COR-L47 (cell line): Measurements from ENCODE around the gene POLN.
"Not testable (repeated sequence)": the region's sequence is repeated elsewhere in the genome, so short reads cannot be mapped to it uniquely, and the experiment has no call there.

Experiments used
- DNase-seq: peaks from one replicate; lab custom pipeline; 2025; lab: John Stamatoyannopoulos, UW

Gene POLN

DNA sequence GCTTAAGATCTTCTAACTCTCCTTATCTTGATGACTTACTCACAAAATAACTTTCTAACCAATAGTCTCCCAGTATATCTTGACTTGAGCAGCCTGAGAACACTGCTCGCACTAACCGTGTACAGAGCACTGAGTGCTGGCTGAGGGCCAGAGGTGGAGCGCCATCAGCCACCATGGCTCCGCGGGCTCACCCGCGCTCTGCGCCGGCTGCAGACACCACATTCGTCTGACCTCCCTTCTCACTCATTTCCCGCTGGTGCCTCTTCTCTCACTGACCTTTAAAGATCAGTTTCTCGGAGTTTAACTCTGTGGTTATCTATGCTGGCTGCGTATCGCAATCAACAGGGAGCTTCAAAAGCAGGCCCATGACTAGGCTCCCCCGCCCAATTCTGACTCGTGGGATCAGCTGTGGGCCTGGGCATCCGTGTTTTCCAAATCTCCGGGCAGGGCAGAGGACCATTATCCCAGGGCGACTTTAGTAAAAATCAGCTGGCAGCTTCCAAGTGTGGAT is 78.6 kb downstream of the POLN start:
- no peak for DNase-seq

DNA sequence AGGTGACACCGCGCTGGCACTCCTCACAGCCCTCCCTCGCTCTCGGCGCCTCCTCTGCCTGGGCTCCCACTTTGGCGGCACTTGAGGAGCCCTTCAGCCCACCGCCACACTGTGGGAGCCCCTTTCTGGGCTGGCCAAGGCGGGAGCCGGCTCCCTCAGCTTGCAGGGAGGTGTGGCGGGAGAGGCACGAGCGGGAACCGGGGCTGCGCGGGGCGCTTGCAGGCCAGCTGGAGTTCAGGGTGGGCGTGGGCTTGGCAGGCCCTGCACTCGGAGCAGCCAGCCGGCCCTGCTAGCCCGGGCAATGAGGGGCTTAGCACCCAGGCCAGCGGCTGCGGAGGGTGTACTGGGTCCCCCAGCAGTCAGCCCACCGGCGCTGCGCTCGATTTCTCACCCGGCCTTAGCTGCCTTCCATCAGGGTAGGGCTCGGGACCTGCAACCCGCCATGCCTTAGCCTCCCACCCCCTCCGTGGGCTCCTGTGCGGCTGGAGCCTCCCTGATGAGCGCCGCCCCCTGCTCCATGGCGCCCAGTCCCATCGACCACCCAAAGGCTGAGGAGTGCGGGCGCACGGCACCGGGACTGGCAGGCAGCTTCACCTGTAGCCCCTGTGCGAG is 80.7 kb downstream of the POLN start:
- not testable (repeated sequence) for DNase-seq

DNA sequence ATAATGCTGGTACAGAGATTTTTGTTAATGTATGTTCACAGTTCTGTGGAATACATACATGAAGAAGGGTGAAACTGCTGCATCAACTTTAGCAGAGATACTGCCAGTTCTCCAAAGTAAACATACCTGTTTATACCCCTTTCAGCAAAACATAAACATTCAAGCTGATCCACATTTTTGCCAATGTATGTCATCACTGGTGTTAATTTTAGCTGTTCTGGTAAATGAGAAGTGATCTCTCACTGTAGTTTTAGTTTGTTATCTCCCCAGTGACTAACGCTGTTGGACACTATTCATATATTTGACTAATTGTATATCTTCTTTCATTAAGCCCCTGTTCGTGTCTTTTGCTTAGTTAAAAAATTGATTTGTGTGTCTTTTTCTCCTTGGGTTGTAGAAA is 82.0 kb downstream of the POLN start:
- no peak for DNase-seq

DNA sequence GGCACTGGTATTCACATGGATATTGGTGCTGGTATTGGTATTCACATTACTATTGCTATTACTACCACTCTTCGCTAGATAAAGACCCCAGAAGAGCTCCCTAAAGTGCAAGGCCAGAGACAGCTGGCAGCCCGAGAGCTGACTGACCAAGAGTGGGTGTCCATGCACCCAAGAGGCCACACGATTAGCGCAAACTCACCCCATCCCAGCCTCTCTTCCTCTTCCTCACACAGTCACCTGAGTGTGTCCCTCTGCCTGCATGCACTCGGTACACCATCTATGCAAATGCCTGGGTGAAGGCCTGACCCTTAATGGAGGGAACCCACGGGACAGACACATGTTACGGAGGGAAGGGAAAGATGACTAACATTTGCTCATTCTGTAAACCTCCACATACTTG is 86.7 kb downstream of the POLN start:
- no peak for DNase-seq

DNA sequence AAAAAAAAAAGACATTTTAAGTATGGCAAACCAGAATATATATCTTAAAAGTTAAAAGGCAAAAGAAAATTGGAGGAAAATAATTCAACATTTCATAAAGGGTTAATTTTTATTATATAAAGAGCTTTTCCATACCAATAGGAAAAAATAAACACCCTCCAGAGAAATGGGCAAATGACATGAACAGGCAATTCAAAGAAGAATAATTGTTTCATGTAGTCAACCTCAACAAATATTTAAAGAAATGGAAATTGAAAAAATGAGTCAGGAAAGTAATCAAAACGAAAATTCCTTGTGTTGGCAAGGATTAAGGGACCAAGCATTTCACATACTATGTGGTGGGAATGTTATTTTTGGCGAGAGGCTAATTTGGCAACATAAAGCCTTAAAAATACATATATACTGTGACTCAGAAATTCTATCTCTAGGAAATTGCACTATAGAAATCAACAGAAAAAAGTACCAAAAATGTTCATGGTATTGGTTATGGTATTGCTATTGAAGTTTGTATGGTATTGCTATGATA is 87.6 kb downstream of the POLN start:
- no peak for DNase-seq

DNA sequence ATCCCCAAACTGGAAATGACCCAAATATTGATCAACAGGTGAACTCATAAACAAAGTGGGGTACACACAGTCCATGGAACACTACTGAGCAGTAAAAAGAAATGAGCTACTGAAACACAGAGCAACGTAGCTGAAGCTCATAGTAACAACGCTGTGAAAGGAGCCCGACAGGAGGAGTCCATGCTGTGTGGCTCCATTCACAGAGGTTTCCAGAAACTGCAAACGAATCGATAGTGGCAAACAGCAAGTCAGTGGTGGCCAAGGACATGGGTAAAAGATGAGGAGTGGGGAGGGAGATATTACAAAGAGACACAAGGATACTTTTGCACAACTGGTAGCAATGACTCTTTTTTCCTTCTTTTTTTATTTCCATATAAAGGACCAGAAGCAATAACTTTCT is 90.4 kb downstream of the POLN start:
- no peak for DNase-seq

DNA sequence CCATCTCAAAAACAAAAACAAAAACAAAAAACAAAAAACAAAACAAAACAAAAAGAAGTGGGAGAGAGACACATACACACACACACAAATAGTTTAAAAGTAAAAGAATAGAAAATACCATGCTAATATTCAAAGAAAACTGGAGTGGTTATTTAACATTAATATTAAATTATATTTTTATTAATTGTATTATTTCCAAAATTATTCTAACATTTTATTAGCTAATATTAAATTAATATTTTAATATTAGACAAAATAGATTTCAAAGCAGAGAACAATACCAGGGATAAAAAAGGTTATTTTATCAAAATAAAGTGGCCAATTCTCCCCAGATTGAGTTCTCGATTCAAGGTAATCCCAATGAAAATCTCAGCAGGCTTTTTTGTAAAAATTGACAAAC is 91.8 kb downstream of the POLN start:
- no peak for DNase-seq

DNA sequence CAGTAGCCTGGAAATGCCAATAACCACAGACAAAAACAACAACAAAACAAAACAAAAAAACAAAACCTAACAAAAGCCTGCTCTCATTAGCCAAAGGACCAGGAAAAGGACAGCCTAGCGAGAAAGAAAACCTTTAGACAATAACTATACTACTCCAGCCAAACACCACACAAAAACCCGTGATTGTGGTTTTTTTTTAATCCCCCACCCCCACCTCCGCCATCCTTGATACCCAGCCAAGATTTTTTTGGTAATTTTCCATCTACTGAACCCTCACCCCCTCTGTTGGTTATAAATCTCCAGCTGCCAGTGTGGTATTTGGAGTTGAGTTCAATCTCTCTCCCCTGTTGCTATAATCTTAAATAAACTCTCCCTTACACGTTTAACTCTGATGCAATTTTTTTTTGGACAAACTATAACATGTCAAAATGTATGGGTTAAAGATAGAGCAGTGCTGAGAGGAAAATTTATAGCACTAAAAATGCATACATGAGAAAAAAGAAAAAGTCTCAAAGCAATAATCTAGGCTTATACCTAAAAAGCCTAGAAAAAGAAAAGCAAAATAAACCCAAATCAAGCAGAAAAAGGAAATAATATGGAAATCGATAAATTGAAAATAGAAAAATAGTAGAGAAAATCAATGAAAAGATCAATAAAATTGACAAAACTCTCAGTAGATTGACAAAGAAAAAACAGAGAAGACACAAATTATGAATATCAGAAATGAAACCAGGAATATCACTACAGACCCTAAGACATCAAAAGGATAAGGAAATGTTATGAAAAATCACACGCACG is 99.1 kb downstream of the POLN start:
- DNase-seq, result peak; percentile 21

DNA sequence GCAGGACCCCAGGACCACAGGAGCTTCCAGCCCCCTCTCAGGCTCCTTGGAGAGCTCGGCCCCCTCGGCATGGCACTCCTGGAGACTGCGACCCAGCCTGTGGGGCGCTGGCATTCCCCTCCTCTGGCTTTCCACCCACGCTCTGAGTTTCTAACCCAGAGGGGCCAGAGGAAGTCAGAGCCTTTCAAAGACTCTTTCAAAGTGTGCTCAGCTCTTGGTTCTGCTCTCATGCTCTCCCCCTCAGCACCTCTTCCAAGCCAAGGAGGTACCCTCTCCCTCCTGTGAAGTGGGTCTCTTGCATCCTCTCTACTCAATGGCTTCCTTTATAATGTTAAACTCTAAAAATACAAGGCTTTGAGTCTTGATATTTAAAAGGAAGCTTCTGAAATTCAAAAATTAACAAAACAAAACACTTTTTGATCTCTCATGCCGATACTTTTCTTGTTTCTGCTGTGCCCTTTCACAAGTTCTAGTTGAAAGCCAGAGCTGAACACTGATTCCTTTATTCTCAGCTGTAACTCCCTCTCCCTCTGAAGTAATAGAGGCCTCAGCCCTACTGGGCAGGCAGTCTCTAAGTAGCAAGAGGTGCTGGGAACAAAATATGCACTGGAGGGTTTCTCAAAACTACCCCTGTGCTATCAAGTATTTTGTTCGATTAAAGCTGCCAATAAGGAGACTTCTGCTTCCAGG is 100.0 kb downstream of the POLN start:
- no peak for DNase-seq

DNA sequence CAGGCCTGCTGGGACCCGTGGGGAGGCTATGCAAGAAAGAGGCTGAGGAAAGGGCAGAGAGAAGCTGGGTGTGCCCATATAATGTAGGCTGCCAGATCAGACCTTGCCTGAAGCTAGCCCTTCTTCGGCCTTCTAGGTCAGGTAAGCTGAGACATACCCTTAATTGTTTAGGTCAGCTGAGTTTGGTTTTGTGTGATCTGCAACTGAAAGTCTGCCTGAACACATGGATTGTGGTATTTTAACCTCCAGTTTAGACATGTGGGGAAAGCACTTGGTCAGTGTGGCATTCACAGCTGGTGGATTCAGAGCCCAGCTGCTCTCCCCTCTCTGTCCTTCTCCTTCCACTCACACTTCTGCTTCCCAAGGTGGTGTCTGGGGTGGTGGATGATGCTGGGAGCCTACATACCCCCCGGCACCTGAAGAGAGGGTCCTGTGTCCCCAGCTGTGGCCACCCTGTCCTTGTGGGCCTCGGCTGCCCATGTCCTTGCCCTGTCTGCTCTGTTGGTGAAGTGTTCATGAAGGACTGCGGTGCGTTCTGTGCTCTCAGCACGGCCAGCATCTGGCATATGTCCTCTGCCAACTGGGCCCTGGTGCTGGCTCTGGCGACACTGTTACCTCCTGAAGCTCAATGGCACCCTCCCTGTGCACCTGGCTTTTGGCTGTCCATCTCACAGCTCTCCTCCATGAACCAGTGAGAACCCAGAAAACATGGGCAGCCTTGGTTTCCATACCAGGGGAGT is 100.7 kb downstream of the POLN start:
- no peak for DNase-seq

DNA sequence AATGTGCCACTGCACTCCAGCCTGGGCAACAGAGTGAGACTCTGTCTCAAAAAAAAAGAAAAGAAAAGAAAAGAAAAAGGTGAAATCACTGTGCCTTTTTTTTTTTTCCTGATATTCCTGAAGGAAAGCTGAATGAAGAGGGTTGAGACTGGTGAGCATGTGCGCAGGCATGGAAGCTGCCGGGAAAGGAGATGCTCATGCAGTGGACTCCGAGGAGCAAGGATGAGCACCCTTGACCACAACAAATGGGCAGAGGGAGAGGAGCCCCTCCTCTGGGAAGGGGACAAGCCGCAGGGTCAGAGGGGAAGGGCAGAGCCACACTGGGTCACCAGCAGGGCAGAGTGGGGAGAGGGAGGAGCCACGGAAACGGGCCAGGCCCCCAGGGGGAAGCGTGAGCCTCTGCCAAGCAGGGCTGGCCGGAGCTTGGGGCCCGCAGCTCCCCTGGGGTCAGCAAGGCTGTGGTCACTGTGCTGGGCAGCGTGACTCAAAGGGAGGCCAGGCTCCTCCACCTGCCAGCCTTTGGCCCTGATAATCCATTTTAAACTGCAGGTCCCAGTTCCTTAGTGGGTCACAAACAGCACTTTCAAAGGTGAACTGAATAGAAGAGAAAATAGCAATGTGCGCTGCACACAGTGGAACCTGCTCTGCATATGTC is 102.9 kb downstream of the POLN start:
- no peak for DNase-seq

DNA sequence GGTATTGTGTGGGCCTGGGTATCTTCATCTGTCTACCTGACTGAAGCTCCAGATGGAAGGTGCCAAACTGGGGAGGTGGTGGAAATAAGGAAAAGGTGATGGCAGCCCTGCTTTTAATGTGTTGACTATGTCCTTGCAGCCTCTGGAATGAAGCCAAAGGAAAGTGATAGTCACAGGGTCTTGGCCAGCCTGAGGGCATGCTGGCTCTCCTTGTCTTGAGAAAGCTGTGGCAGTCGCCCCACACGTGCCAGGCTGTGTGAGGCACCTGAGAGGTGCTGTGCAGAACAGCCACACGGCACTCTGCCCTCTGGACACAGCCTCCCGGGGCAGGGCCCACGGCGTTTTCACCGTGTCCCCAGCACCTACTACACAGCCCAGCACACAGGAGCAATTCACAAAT is 105.2 kb downstream of the POLN start:
- peak; percentile 3 for DNase-seq

DNA sequence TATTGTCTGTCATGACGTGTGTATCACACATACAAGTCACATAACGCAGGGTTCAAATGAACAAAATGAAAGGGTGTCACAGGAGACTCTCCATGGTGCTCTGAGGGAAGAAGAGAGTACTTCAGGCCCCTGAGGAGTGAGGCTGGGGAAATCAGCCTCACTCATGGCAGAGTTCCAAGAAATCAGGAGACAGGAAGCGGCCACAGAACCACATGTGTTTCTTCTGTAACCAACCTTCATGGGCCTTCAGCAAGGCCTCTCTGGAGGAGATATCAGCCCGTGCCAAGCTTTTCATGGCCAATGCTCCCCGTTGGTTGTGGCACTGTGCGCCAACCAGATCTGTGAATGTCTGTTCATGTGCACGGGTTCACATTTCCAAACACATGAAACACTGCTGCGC is 106.8 kb downstream of the POLN start:
- peak; percentile 59 for DNase-seq

DNA sequence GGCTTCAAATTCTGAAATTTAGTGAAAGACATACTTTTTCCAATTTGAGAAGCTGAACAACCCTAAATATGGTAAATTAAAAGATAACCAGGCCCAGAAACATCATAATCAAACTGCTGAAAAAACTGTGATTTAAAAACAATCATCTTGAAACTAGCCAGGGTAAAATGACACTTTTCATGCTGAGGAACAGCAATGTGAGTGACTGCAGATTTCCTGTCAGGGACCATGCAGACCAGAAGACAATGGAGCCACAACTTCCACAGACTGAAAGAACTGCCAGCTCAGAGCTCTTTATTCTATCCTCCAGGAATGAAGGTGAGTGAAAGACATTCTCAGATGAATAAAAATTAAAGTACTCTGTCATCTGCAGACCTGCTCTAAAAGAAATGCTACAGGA is 109.5 kb downstream of the POLN start:
- DNase-seq, result no peak

DNA sequence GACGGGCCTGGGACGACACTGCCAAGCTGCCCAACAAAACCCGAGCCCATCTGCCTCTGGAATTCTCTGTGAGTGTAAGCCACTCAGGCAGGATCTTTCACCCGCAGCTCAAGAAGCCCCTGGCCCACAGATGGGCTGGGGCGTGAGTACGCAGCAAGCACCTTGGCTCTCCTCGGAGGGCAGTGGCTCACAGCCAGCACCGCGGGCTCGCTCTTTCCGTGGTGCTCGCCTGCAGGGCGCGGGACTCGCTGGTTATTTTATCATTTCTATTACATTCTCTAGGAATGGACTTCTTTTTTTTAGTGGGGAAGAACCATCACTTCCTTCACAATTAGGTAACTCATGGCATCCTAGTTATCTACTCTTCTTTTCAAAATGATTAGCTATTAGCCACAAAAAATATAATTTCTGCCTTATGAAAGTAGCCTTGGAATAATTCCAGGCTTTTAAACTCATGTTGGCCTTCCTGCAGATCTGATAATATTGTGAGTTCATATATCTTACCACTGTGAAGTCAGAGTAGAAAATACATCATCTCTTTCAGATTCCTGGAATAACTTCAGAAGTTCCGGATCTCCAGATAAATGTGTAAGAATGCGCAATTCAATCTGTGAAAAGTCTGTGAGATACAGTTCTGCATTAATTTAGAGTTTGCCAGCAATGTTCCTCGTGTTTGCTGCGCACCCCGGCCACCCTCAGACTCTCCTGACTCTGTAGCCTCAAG is 114.2 kb downstream of the POLN start:
- no peak for DNase-seq

DNA sequence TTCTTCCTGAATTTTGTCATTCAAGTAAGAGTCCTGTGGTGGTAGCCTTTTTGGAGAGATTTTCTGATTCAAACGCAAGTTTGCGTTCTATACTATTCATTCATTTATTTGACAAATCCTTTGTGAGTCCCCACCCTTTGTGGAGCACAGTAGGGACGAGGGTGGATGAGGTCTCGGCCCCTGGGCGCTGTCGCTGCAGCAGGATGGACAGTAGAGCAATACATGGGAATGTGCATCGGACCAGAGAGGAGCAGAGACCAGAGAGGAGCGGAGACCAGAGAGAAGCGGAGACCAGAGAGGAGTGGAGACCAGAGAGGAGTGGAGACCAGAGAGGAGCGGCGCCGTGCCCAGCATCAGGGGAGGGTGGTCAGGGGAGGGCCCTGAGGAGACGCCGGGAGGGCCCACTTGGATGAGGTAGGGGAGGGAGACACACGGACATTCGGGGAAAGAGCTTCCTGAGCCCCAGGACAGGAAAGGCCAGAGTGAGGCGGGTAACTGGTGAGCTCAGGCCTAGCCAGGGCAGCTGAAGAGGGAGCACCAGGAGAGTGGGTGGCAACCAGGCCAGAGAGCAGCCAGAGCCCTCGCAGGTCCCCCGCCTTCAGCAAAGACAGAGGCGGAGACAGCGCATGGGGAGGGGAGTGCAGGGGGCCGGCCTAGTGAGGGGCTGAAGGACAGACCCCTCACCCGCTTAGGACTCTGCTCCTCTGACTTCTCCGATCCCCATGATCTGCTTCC is 115.4 kb downstream of the POLN start:
- no peak for DNase-seq

DNA sequence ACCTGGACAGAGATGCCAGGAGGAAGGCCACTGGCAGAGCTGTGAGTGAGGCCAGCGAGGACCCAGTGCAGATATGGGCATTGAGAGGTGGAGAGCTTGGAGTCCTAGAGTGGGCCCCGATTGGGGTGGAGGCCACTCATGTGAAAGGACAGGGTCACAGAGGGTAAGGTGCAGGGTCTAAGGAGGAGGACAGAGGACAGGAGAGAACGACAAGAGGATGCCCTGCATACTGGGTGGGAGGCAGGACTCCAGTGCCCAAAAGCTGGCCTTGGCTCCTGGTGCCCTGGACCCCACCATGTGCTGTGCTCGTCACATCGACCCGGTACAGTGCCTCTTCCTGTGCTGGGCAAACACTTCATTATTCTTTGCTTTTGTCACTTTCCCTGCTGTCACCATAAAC is 116.1 kb downstream of the POLN start:
- no peak for DNase-seq

DNA sequence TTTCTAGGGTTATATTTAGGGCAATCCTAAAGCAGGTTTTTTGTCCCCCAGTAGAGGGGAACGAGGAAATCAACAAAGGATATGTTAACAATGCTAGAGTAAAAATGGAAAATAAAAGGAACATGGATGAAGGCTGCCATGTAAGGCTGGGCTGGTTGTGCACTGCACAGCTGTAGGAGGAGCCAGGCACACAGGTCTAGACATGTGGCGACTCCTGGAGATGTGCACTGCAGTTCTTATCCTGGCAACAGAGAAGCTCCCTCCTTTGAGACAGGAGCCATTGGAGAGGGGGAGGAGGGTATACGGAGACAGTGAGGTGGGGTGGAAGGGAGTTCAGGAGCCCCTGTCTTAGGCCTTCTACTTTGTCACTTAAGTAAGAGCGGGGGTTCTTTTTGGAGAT is 116.9 kb downstream of the POLN start:
- DNase-seq, result no peak

DNA sequence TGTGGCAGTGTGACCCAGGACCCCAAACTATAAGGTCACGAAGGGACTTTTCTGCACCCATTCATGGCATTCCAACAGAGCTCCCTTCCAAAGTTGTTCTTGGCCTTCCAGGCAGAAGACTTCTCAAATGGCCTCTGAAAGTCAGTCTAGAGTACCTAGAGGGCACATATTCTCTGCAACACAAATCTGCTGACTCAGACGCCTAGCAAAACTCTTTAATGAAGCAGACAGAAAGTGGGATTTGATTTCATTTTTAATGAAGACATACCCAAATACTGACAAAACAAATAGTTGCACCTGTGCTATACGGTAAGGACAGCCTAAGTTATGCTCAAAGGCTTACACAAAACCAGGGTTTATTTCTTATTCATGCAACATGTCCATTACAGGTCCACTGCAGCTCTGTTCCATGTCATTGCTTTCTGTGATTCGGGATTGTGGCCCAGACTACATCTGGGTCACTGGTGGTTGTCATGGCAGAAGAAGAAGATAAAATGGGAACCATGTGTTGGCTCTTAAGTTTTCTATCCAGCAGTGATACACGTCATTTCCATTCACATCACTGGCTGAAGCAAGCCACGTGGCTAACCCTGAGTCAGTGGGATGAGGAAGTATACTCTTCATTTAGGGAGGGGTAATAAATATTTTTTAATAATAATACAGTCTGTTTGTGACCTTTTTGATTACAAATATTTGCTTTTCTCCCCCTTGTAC is 125.1 kb downstream of the POLN start:
- no peak for DNase-seq

DNA sequence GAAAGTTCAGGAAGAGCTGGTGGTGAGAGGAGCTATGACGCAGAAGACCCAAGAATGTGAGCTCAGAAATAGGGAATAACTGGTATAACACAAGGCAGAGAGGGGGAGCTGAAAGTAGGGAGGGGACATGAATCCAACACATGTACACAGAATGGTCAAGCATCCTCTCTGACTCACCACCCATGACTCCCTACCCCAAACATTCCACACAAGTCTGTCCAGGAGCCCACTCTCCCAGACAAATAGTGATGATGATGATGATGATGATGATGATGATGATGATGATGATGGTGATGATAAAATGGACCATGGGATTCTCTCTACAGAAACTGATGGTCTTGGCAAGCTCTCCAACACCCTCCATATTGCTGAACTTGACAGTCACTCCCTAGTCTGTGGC is 136.4 kb downstream of the POLN start:
- DNase-seq, result no peak
